GM12878 (cell line): ENCODE measurements around the gene ATL1. TPM values are rescaled to one million over a fixed set of nuclear protein-coding genes. Genes with fewer than 3 reads are reported as not detected.
"Not testable (repeated sequence)": the region's sequence is repeated elsewhere in the genome, so short reads cannot be mapped to it uniquely, and the experiment has no call there.

Experiments
- ATAC-seq: fragments of 200-7000 bp; cut with Tn5 transposase; 3 replicates; pipeline ENCODE4 v1.9.1; 2020; ENCODE audit warnings: mild to moderate bottlenecking, moderate library complexity
- BruUV-seq: library from RNA; stranded (reverse); fragments of 400-500 nt; replicated peaks from 2 replicates; lab custom pipeline; 2021; lab: Mats Ljungman, UMichigan
- CTCF ChIA-PET: fragments of 300-600 bp; sonication (Branson Sonifier 250); formaldehyde crosslinking; extraction: SDS; loops from one replicate; lab custom pipeline; 2021; ENCODE audit warnings: inconsistent platforms; lab: Yijun Ruan, JAX
- POLR2A ChIA-PET: fragments of 350-600 bp; formaldehyde crosslinking; extraction: SDS; loops from one replicate; lab custom pipeline; 2021; ENCODE audit warnings: inconsistent platforms; lab: Charles Lee
- RAD21 ChIA-PET: fragments of 300-600 bp; sonication (Branson Sonifier 250); formaldehyde crosslinking; loops from one replicate; lab custom pipeline; 2023; ENCODE audit warnings: antibody characterized with exemption; ENCODE audit not compliant: unreplicated experiment; lab: Charles Lee
- SMC1A ChIA-PET: fragments of 300-600 bp; sonication (Branson Sonifier 250); formaldehyde crosslinking; loops from one replicate; lab custom pipeline; 2023; ENCODE audit not compliant: unreplicated experiment, uncharacterized antibody; lab: Charles Lee
- DNase-seq: peaks from one replicate; pipeline ENCODE4 v3.0.0-alpha.2; 2011; ENCODE audit warnings: low read depth, low spot score
- FAIRE-seq: peaks from 3 replicates; lab custom pipeline; 2011; peaks lifted over from hg19 to GRCh38; lab: Jason Lieb, UNC
- H2AFZ ChIP-seq: 2 replicates; pipeline ENCODE4 v1.6.0; 2011; ENCODE audit warnings: low read depth, low read length, control low read depth; ENCODE audit not compliant: control insufficient read depth
- H3K27ac ChIP-seq: 2 replicates; pipeline ENCODE4 v1.5.1; 2011; ENCODE audit warnings: control low read depth; ENCODE audit not compliant: control insufficient read depth, insufficient read depth
- H3K27me3 ChIP-seq, 2 experiments: replicated peaks in 1 of 2; 2 replicates each; pipeline versions ENCODE4 v1.6.0 to v1.6.1; 2011; ENCODE audit warnings: low read length in 1 of 2; ENCODE audit not compliant: control insufficient read depth in 2 of 2, insufficient read depth in 2 of 2
- H3K36me3 ChIP-seq, 2 experiments: 2 replicates each; pipeline ENCODE4 v1.5.1; 2011; ENCODE audit warnings: low read length in 1 of 2; ENCODE audit not compliant: control insufficient read depth in 2 of 2, insufficient read depth in 2 of 2
- H3K4me1 ChIP-seq: 2 replicates; pipeline ENCODE4 v1.6.1; 2011; ENCODE audit warnings: mild to moderate bottlenecking, low read length, moderate library complexity, mixed read lengths; ENCODE audit not compliant: control insufficient read depth, insufficient read depth
- H3K4me2 ChIP-seq: 2 replicates; pipeline ENCODE4 v1.6.0; 2011; ENCODE audit warnings: control low read depth; ENCODE audit not compliant: control insufficient read depth, insufficient read depth
- H3K4me3 ChIP-seq: fragments of 200-600 bp; sonication (generic); 2 replicates; pipeline ENCODE4 v1.5.1; 2016
- H3K79me2 ChIP-seq: 2 replicates; pipeline ENCODE4 v1.6.0; 2011; ENCODE audit warnings: low read length; ENCODE audit not compliant: control insufficient read depth, insufficient read depth
- H3K9ac ChIP-seq: 2 replicates; pipeline ENCODE4 v1.8.0; 2011; ENCODE audit warnings: low read length, control low read depth, mixed read lengths; ENCODE audit not compliant: control insufficient read depth, insufficient read depth
- H3K9me3 ChIP-seq: replicated peaks from 3 replicates; pipeline ENCODE4 v1.5.1; 2011; ENCODE audit warnings: mild to moderate bottlenecking, low read length; ENCODE audit not compliant: control insufficient read depth, insufficient read depth
- H4K20me1 ChIP-seq: 2 replicates; pipeline ENCODE4 v1.6.0; 2011; ENCODE audit not compliant: control insufficient read depth, insufficient read depth
- CBX5 ChIP-seq: sonication (generic); IDR thresholded peaks from 2 replicates; pipeline ENCODE4 v1.6.1; 2016; ENCODE audit warnings: low read depth, moderate library complexity, mild to moderate bottlenecking, inconsistent platforms
- MXI1 ChIP-seq: fragments of 150-350 bp; IDR thresholded peaks from 2 replicates; pipeline ENCODE4 v1.6.1; 2011; ENCODE audit warnings: low read depth, mild to moderate bottlenecking, inconsistent platforms, low read length, improper control_type of control experiment
- TCF3 ChIP-seq: IDR thresholded peaks from 2 replicates; pipeline ENCODE4 v1.6.1; 2012; ENCODE audit warnings: low read depth, mild to moderate bottlenecking, low read length, borderline replicate concordance; ENCODE audit not compliant: insufficient read depth
- USF2 ChIP-seq: IDR thresholded peaks from 2 replicates; pipeline ENCODE4 v1.6.1; 2011; ENCODE audit warnings: low read depth, low read length, improper control_type of control experiment, borderline replicate concordance
- WGBS: methylation state at CpG from one replicate; pipeline ENCODE4 v1.1.6; 2016; ENCODE audit warnings: low lambda C conversion rate; ENCODE audit not compliant: insufficient replicate concordance, insufficient coverage; ENCODE audit errors: missing lambda C conversion rate; 5-methylcytosine and 5-hydroxymethylcytosine counted together
- in situ Hi-C: fragments of 300-500 bp; cut with MboI; formaldehyde crosslinking; loops from 9 replicates; pipeline ENCODE4 v1.14.3; 2018; ENCODE audit warnings: mixed read lengths
- intact Hi-C: fragments of 100-400 bp; cut with micrococcal nuclease; formaldehyde crosslinking; loops from one replicate; pipeline ENCODE4 v1.14.2; 2022; ENCODE audit not compliant: unreplicated experiment
- polyA plus RNA-seq, 11 experiments: library from polyadenylated mRNA; depleted of rRNA in 4 of 11; unstranded in 6 of 11; stranded (reverse) in 5 of 11; fragments of >200 nt; fragmentation: Nextera tagmentation in 4 of 11; fragmentation: Illumina TruSeq in 1 of 11; extraction: Ambion mirVana in 4 of 11; extraction: Trizol in 1 of 11; gene quantifications; 1 replicate in 1 of 11; 2 replicates in 10 of 11; pipeline versions ENCODE4 v1.2.1 to v1.2.3, GENCODE V29; 2011 to 2016; ENCODE audit warnings: inconsistent platforms in 2 of 11, missing spikeins in 2 of 11, low read depth in 1 of 11
- total RNA-seq, 4 experiments: library from RNA; depleted of rRNA in 3 of 4; stranded (reverse); fragments of >200 nt in 3 of 4; fragmentation: Illumina TruSeq in 1 of 4; extraction: Trizol in 1 of 4; gene quantifications; 2 replicates each; pipeline versions ENCODE4 v1.2.1 to v1.2.3, GENCODE V29; 2013 to 2021

ATL1 gene
- total and polyA plus RNA-seq, 10 of the 15 experiments (the other 5 are each of a cell fraction or from before 2014, with no cell fraction given): 0.11 to 1.2 (median 0.58) TPM; not detected in 1

- POLR2A ChIA-PET: not testable (repeated sequence)
Observed at GRCh38 chr14:50538034-50538433, 21.9 kb upstream of the ATL1 start.

GRCh38 chr14:50539051-50539450 is 20.9 kb upstream of the ATL1 start:
- no peak for TF ChIP-seq CBX5
- no peak for TF ChIP-seq TCF3
- TF ChIP-seq USF2: no peak
- TF ChIP-seq MXI1: no peak
- ChIA-PET POLR2A (interaction anchor here (0.6 kb wide), 1 partner anchor 56 kb away, joined by 4 read pairs; no protein-coding TSS in a partner anchor), SMC1A (interaction anchor here (0.7 to 5.2 kb wide), 7 partner anchors 35 to 426 kb away, joined by 3 to 38 read pairs (median 3); no protein-coding TSS in a partner anchor), RAD21 (no interaction called here), CTCF (interaction anchor here (0.6 to 4.2 kb wide), 9 partner anchors 11 to 321 kb away, joined by 3 to 17 read pairs (median 5); no protein-coding TSS in a partner anchor)
- H3K36me3 ChIP-seq: no peaks in the 10 kb centered on the region
- no peak overlapping the region for H2AFZ ChIP-seq
- no peak for DNase-seq
- no peaks in the 10 kb centered on the region; the same call in 1 of the 3 replicates for H3K9me3 ChIP-seq
- H3K79me2 ChIP-seq: no peaks in the 10 kb centered on the region
- H3K4me2 ChIP-seq: no peak overlapping the region
- no peak for ATAC-seq
- H3K27ac ChIP-seq: no peak overlapping the region
- in situ Hi-C loops (no loop called here), intact Hi-C loops (no loop called here)
- H4K20me1 ChIP-seq: no peaks in the 10 kb centered on the region
- H3K27me3 ChIP-seq: no peaks in the 10 kb centered on the region
- no TSS peak for BruUV-seq
- peaks cover 3% of the 10 kb centered on the region; the same call in 1 of the 2 replicates for H3K4me1 ChIP-seq
- no peak overlapping the region for H3K9ac ChIP-seq
- FAIRE-seq: no peak
- no peak overlapping the region for H3K4me3 ChIP-seq

More at GRCh38 chr14:50538034-50538433, 21.9 kb upstream of the ATL1 start:
- BruUV-seq, H4K20me1 ChIP-seq, in situ Hi-C loops, intact Hi-C loops, H3K36me3 ChIP-seq, FAIRE-seq, H2AFZ ChIP-seq, H3K4me2 ChIP-seq, H3K4me3 ChIP-seq, ATAC-seq, H3K4me1 ChIP-seq, H3K79me2 ChIP-seq, H3K27ac ChIP-seq, H3K9me3 ChIP-seq, H3K9ac ChIP-seq, RAD21 ChIA-PET, H3K27me3 ChIP-seq, DNase-seq: not testable (repeated sequence)
- WGBS: 29% methylated on average over 4 of the region's 4 CpGs
- ChIA-PET CTCF (interaction anchor here (0.7 to 4.2 kb wide), 7 partner anchors 9 to 680 kb away, joined by 3 to 17 read pairs (median 4); no protein-coding TSS in a partner anchor), SMC1A (interaction anchor here (0.7 to 1.8 kb wide), 3 partner anchors 217 to 239 kb away, joined by 3 to 7 read pairs (median 4); no protein-coding TSS in a partner anchor)
